Neural cell (in vitro differentiated cells): Measurements from ENCODE around the gene MMP25. TPM values are rescaled to one million over a fixed set of nuclear protein-coding genes. Genes with fewer than 3 reads are reported as not detected.

Experiments
- H2AFZ ChIP-seq: fragments of 200-600, 300-800 bp; sonication (generic), shearing (Covaris generic); 2 replicates; pipeline ENCODE4 v1.6.0; 2014; ENCODE audit warnings: low read depth, mild to moderate bottlenecking, antibody characterized with exemption, low read length, moderate library complexity
- H3F3A ChIP-seq: fragments of 200-600 bp; shearing (Covaris generic); 2 replicates; pipeline ENCODE4 v1.6.1; 2016; ENCODE audit warnings: mild to moderate bottlenecking, moderate library complexity, mixed read lengths, antibody characterized with exemption, low read length; ENCODE audit not compliant: insufficient read depth, poor library complexity, severe bottlenecking
- H3K27ac ChIP-seq: fragments of 200-600, 300-800 bp; sonication (generic), shearing (Covaris generic); 2 replicates; pipeline ENCODE4 v1.5.1; 2014; ENCODE audit warnings: mild to moderate bottlenecking, low read length, moderate library complexity
- H3K27me3 ChIP-seq: fragments of 300-800, 200-600 bp; sonication (generic), shearing (Covaris generic); 2 replicates; pipeline ENCODE4 v1.6.0; 2014; ENCODE audit warnings: mild to moderate bottlenecking, low read depth, low read length, moderate library complexity; ENCODE audit not compliant: insufficient read depth
- H3K36me3 ChIP-seq: fragments of 300-800, 200-600 bp; sonication (generic), shearing (Covaris generic); 2 replicates; pipeline ENCODE4 v1.5.1; 2014; ENCODE audit warnings: mild to moderate bottlenecking, antibody characterized with exemption, low read length, moderate library complexity; ENCODE audit not compliant: insufficient read depth
- H3K4me2 ChIP-seq: fragments of 300-800, 200-600 bp; sonication (generic), shearing (Covaris generic); 2 replicates; pipeline ENCODE4 v1.6.0; 2014; ENCODE audit warnings: mild to moderate bottlenecking, low read length
- H3K4me3 ChIP-seq: fragments of 300-800, 200-600 bp; sonication (generic), shearing (Covaris generic); 2 replicates; pipeline ENCODE4 v1.5.1; 2014; ENCODE audit warnings: mild to moderate bottlenecking, low read length, moderate library complexity
- H3K79me2 ChIP-seq: fragments of 200-600 bp; shearing (Covaris generic); replicated peaks from 2 replicates; pipeline ENCODE4 v1.6.0; 2014; ENCODE audit warnings: mild to moderate bottlenecking, low read length, moderate library complexity; ENCODE audit not compliant: insufficient read depth
- H3K9ac ChIP-seq: fragments of 300-800, 200-600 bp; sonication (generic), shearing (Covaris generic); 2 replicates; pipeline ENCODE4 v1.6.1; 2016; ENCODE audit warnings: mild to moderate bottlenecking, low read length, mixed read lengths
- H3K9me2 ChIP-seq: fragments of 200-600 bp; shearing (Covaris generic); 2 replicates; pipeline ENCODE4 v1.6.1; 2016; ENCODE audit warnings: mild to moderate bottlenecking, low read length, mixed read lengths; ENCODE audit not compliant: insufficient read depth
- H3K9me3 ChIP-seq: fragments of 200-600, 300-800 bp; sonication (generic), shearing (Covaris generic); 2 replicates; pipeline ENCODE4 v1.6.1; 2016; ENCODE audit warnings: mild to moderate bottlenecking, mixed run types, low read length, moderate library complexity, mixed read lengths
- H4K20me1 ChIP-seq: fragments of 200-600 bp; shearing (Covaris generic); 2 replicates; pipeline ENCODE4 v1.6.1; 2016; ENCODE audit warnings: mild to moderate bottlenecking, mixed run types; ENCODE audit not compliant: insufficient read depth
- CTCF ChIP-seq: fragments of 450-650 bp; IDR thresholded peaks from 2 replicates; pipeline ENCODE4 v1.5.1; 2014; ENCODE audit warnings: antibody characterized with exemption, mild to moderate bottlenecking, moderate library complexity; ENCODE audit not compliant: poor library complexity, severe bottlenecking
- EP300 ChIP-seq: fragments of 450-650 bp; conservative IDR thresholded peaks from 2 replicates; pipeline ENCODE4 v1.6.1; 2014; ENCODE audit warnings: antibody characterized with exemption, mild to moderate bottlenecking, moderate library complexity; ENCODE audit not compliant: poor library complexity, severe bottlenecking
- EZH2 ChIP-seq: fragments of 200-600, 300-800 bp; shearing (Covaris generic), sonication (generic); IDR thresholded peaks from 2 replicates; pipeline ENCODE4 v1.6.1; 2014; ENCODE audit warnings: antibody characterized with exemption, low read length, borderline replicate concordance, mild to moderate bottlenecking; ENCODE audit not compliant: insufficient read depth, poor library complexity, severe bottlenecking
- MXI1 ChIP-seq: fragments of 450-650 bp; conservative IDR thresholded peaks from 2 replicates; pipeline ENCODE4 v1.6.1; 2014; ENCODE audit warnings: antibody characterized with exemption, mild to moderate bottlenecking; ENCODE audit not compliant: poor library complexity, severe bottlenecking
- POLR2AphosphoS5 ChIP-seq: IDR thresholded peaks from 2 replicates; pipeline ENCODE4 v1.6.1; 2012
- RAD21 ChIP-seq: fragments of 450-650 bp; conservative IDR thresholded peaks from 2 replicates; pipeline ENCODE4 v1.6.1; 2014; ENCODE audit warnings: antibody characterized with exemption, mild to moderate bottlenecking, moderate library complexity
- SMC3 ChIP-seq: fragments of 450-650 bp; conservative IDR thresholded peaks from 2 replicates; pipeline ENCODE4 v1.6.1; 2014; ENCODE audit warnings: antibody characterized with exemption, mild to moderate bottlenecking, moderate library complexity; ENCODE audit not compliant: poor library complexity
- TAF1 ChIP-seq: IDR thresholded peaks from 2 replicates; pipeline ENCODE4 v1.6.1; 2012; ENCODE audit warnings: low read depth
- polyA plus RNA-seq: library from polyadenylated mRNA; depleted of rRNA; stranded (reverse); fragments of >200 nt; gene quantifications from 2 replicates; pipeline ENCODE4 v1.2.3, GENCODE V29; 2014
- TF ChIP-seq, protein P1 (sequence below): IDR thresholded peaks from 2 replicates; pipeline ENCODE4 v1.6.1; 2012; ENCODE audit warnings: borderline replicate concordance

Gene MMP25
- polyA plus RNA-seq, 1 donor from 2014 or later = not detected

GRCh38 chr16:3029491-3030221, 16.7 kb upstream of the MMP25 start:
- Histone ChIP-seq H3K9ac (no peak overlapping the region), H3K36me3 (no peaks in the 10 kb centered on the region), H4K20me1 (no peaks in the 10 kb centered on the region), H3F3A (no peaks in the 10 kb centered on the region), H2AFZ (no peak overlapping the region), H3K79me2 (no peaks in the 10 kb centered on the region), H3K27ac (no peak overlapping the region), H3K4me3 (no peak overlapping the region), H3K27me3 (peaks cover 24% of the 10 kb centered on the region), H3K4me2 (no peak overlapping the region), H3K9me3 (no peaks in the 10 kb centered on the region), H3K9me2 (no peaks in the 10 kb centered on the region)
- TF ChIP-seq POLR2AphosphoS5 (no peak), EZH2 (no peak), SMC3 (no peak), EP300 (no peak), MXI1 (no peak), RAD21 (no peak), TAF1 (no peak), CTCF (no peak)
- TF ChIP-seq, protein P1, sequence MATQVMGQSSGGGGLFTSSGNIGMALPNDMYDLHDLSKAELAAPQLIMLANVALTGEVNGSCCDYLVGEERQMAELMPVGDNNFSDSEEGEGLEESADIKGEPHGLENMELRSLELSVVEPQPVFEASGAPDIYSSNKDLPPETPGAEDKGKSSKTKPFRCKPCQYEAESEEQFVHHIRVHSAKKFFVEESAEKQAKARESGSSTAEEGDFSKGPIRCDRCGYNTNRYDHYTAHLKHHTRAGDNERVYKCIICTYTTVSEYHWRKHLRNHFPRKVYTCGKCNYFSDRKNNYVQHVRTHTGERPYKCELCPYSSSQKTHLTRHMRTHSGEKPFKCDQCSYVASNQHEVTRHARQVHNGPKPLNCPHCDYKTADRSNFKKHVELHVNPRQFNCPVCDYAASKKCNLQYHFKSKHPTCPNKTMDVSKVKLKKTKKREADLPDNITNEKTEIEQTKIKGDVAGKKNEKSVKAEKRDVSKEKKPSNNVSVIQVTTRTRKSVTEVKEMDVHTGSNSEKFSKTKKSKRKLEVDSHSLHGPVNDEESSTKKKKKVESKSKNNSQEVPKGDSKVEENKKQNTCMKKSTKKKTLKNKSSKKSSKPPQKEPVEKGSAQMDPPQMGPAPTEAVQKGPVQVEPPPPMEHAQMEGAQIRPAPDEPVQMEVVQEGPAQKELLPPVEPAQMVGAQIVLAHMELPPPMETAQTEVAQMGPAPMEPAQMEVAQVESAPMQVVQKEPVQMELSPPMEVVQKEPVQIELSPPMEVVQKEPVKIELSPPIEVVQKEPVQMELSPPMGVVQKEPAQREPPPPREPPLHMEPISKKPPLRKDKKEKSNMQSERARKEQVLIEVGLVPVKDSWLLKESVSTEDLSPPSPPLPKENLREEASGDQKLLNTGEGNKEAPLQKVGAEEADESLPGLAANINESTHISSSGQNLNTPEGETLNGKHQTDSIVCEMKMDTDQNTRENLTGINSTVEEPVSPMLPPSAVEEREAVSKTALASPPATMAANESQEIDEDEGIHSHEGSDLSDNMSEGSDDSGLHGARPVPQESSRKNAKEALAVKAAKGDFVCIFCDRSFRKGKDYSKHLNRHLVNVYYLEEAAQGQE = no peak

DNA sequence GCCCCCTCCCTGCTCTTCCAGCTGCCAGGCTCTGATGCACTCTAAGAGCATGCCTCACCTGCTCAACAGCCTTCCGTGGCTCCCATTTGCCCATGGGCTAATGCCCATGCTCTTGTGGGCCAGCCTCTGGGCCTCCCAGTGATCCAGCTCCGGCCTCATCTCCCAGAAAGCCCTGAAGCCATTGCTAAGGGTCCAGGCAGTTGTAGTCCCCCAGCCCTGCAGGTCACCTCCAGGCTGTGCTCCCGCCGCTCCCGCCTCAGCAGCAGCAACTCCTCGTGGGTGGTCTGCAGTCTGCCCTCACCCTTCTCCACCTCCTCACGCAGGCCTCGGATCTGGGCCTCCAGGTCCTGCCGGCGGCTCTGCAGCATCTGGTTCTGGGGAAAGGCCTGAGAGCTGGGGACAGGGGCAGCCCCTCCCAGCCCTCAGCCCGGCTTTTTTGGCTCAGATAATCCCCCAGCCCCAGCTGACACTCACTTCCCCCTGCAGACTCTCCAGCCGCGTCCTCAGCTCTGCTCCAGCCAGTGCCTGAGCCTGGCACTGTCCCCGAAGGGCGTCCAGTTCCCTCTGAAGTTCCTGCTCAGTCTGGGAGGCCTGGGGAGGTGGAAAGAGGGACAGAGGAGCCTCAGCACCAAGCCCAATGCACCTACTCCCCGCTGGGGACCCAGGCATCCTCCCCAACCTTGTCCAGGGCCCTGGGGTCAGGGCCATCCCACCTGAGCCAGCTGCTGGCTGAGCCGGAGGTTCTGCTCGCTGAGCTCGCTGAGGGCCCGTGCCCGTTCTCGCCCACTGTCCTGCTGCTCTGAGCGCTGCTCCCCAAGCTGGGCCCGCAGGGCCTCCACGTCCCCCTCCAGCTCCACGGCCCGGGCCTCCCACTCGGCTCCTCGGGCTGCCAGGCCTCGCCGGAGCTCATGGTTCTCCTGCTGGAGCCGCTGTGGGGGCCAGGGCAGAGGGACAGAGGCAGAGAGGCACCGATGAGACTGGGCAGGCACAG, 15.8 kb upstream of the MMP25 start:
- Histone ChIP-seq H3K79me2 (no peaks in the 10 kb centered on the region), H2AFZ (no peak overlapping the region), H3K9me2 (no peaks in the 10 kb centered on the region), H3K9ac (no peak overlapping the region), H3K27ac (no peak overlapping the region), H3K36me3 (no peaks in the 10 kb centered on the region), H4K20me1 (no peaks in the 10 kb centered on the region), H3F3A (no peaks in the 10 kb centered on the region), H3K9me3 (no peaks in the 10 kb centered on the region), H3K27me3 (peaks cover 31% of the 10 kb centered on the region), H3K4me2 (no peak overlapping the region), H3K4me3 (no peak overlapping the region)
- TF ChIP-seq TAF1 (no peak), EZH2 (no peak), POLR2AphosphoS5 (no peak), SMC3 (no peak), MXI1 (no peak), RAD21 (no peak), CTCF (no peak), EP300 (no peak)
- TF ChIP-seq, protein P1 = no peak
